GM12878 (cell line): ENCODE results near the gene TMSB4X. TPM values are rescaled to one million over a fixed set of nuclear protein-coding genes. Genes with fewer than 3 reads are reported as not detected.
A peak's percentile ranks its signal among the peaks of the same experiment; 100 is the strongest.

Experiments used
- ATAC-seq: fragments of 200-7000 bp; cut with Tn5 transposase; 3 replicates; pipeline ENCODE4 v1.9.1; 2020; ENCODE audit warnings: mild to moderate bottlenecking, moderate library complexity
- BruUV-seq: library from RNA; stranded (reverse); fragments of 400-500 nt; replicated peaks from 2 replicates; lab custom pipeline; 2021; lab: Mats Ljungman, UMichigan
- CTCF ChIA-PET: fragments of 300-600 bp; sonication (Branson Sonifier 250); formaldehyde crosslinking; extraction: SDS; loops from one replicate; lab custom pipeline; 2021; ENCODE audit warnings: inconsistent platforms; lab: Yijun Ruan, JAX
- POLR2A ChIA-PET: fragments of 350-600 bp; formaldehyde crosslinking; extraction: SDS; loops from one replicate; lab custom pipeline; 2021; ENCODE audit warnings: inconsistent platforms; lab: Charles Lee
- RAD21 ChIA-PET: fragments of 300-600 bp; sonication (Branson Sonifier 250); formaldehyde crosslinking; loops from one replicate; lab custom pipeline; 2023; ENCODE audit warnings: antibody characterized with exemption; ENCODE audit not compliant: unreplicated experiment; lab: Charles Lee
- SMC1A ChIA-PET: fragments of 300-600 bp; sonication (Branson Sonifier 250); formaldehyde crosslinking; loops from one replicate; lab custom pipeline; 2023; ENCODE audit not compliant: unreplicated experiment, uncharacterized antibody; lab: Charles Lee
- DNase-seq: peaks from one replicate; pipeline ENCODE4 v3.0.0-alpha.2; 2011; ENCODE audit warnings: low read depth, low spot score
- FAIRE-seq: peaks from 3 replicates; lab custom pipeline; 2011; peaks lifted over from hg19 to GRCh38; lab: Jason Lieb, UNC
- H2AFZ ChIP-seq: 2 replicates; pipeline ENCODE4 v1.6.0; 2011; ENCODE audit warnings: low read depth, low read length, control low read depth; ENCODE audit not compliant: control insufficient read depth
- H3K27ac ChIP-seq: 2 replicates; pipeline ENCODE4 v1.5.1; 2011; ENCODE audit warnings: control low read depth; ENCODE audit not compliant: control insufficient read depth, insufficient read depth
- H3K27me3 ChIP-seq, 2 experiments: replicated peaks in 1 of 2; 2 replicates each; pipeline versions ENCODE4 v1.6.0 to v1.6.1; 2011; ENCODE audit warnings: low read length in 1 of 2; ENCODE audit not compliant: control insufficient read depth in 2 of 2, insufficient read depth in 2 of 2
- H3K36me3 ChIP-seq, 2 experiments: 2 replicates each; pipeline ENCODE4 v1.5.1; 2011; ENCODE audit warnings: low read length in 1 of 2; ENCODE audit not compliant: control insufficient read depth in 2 of 2, insufficient read depth in 2 of 2
- H3K4me1 ChIP-seq: 2 replicates; pipeline ENCODE4 v1.6.1; 2011; ENCODE audit warnings: mild to moderate bottlenecking, low read length, moderate library complexity, mixed read lengths; ENCODE audit not compliant: control insufficient read depth, insufficient read depth
- H3K4me2 ChIP-seq: 2 replicates; pipeline ENCODE4 v1.6.0; 2011; ENCODE audit warnings: control low read depth; ENCODE audit not compliant: control insufficient read depth, insufficient read depth
- H3K4me3 ChIP-seq: fragments of 200-600 bp; sonication (generic); 2 replicates; pipeline ENCODE4 v1.5.1; 2016
- H3K79me2 ChIP-seq: 2 replicates; pipeline ENCODE4 v1.6.0; 2011; ENCODE audit warnings: low read length; ENCODE audit not compliant: control insufficient read depth, insufficient read depth
- H3K9ac ChIP-seq: 2 replicates; pipeline ENCODE4 v1.8.0; 2011; ENCODE audit warnings: low read length, control low read depth, mixed read lengths; ENCODE audit not compliant: control insufficient read depth, insufficient read depth
- H3K9me3 ChIP-seq: replicated peaks from 3 replicates; pipeline ENCODE4 v1.5.1; 2011; ENCODE audit warnings: mild to moderate bottlenecking, low read length; ENCODE audit not compliant: control insufficient read depth, insufficient read depth
- H4K20me1 ChIP-seq: 2 replicates; pipeline ENCODE4 v1.6.0; 2011; ENCODE audit not compliant: control insufficient read depth, insufficient read depth
- ATF7 ChIP-seq: fragments of 450-650 bp; IDR thresholded peaks from 2 replicates; pipeline ENCODE4 v1.6.1; 2016; ENCODE audit warnings: low read depth, mild to moderate bottlenecking
- IKZF2 ChIP-seq, 2 experiments: fragments of 450-650 bp; IDR thresholded peaks; 2 replicates each; pipeline ENCODE4 v1.6.1; 2017; ENCODE audit warnings: mild to moderate bottlenecking in 2 of 2, moderate library complexity in 2 of 2
- TCF3 ChIP-seq: IDR thresholded peaks from 2 replicates; pipeline ENCODE4 v1.6.1; 2012; ENCODE audit warnings: low read depth, mild to moderate bottlenecking, low read length, borderline replicate concordance; ENCODE audit not compliant: insufficient read depth
- WGBS: methylation state at CpG from one replicate; pipeline ENCODE4 v1.1.6; 2016; ENCODE audit warnings: low lambda C conversion rate; ENCODE audit not compliant: insufficient replicate concordance, insufficient coverage; ENCODE audit errors: missing lambda C conversion rate; 5-methylcytosine and 5-hydroxymethylcytosine counted together
- in situ Hi-C: fragments of 300-500 bp; cut with MboI; formaldehyde crosslinking; loops from 9 replicates; pipeline ENCODE4 v1.14.3; 2018; ENCODE audit warnings: mixed read lengths
- intact Hi-C: fragments of 100-400 bp; cut with micrococcal nuclease; formaldehyde crosslinking; loops from one replicate; pipeline ENCODE4 v1.14.2; 2022; ENCODE audit not compliant: unreplicated experiment
- polyA plus RNA-seq, 11 experiments: library from polyadenylated mRNA; depleted of rRNA in 4 of 11; unstranded in 6 of 11; stranded (reverse) in 5 of 11; fragments of >200 nt; fragmentation: Nextera tagmentation in 4 of 11; fragmentation: Illumina TruSeq in 1 of 11; extraction: Ambion mirVana in 4 of 11; extraction: Trizol in 1 of 11; gene quantifications; 1 replicate in 1 of 11; 2 replicates in 10 of 11; pipeline versions ENCODE4 v1.2.1 to v1.2.3, GENCODE V29; 2011 to 2016; ENCODE audit warnings: inconsistent platforms in 2 of 11, missing spikeins in 2 of 11, low read depth in 1 of 11
- total RNA-seq, 4 experiments: library from RNA; depleted of rRNA in 3 of 4; stranded (reverse); fragments of >200 nt in 3 of 4; fragmentation: Illumina TruSeq in 1 of 4; extraction: Trizol in 1 of 4; gene quantifications; 2 replicates each; pipeline versions ENCODE4 v1.2.1 to v1.2.3, GENCODE V29; 2013 to 2021
- TF ChIP-seq, protein P1 (sequence below): fragments of 450-650 bp; IDR thresholded peaks from 2 replicates; pipeline ENCODE4 v1.6.1; 2017; ENCODE audit warnings: mild to moderate bottlenecking
- TF ChIP-seq, protein P2 (sequence below): fragments of 450-650 bp; IDR thresholded peaks from 2 replicates; pipeline ENCODE4 v1.6.1; 2017; ENCODE audit warnings: mild to moderate bottlenecking, moderate library complexity
- TF ChIP-seq, protein P3 (sequence below): fragments of 450-650 bp; IDR thresholded peaks from 2 replicates; pipeline ENCODE4 v1.6.1; 2016; ENCODE audit warnings: mild to moderate bottlenecking
- TF ChIP-seq, protein P4 (sequence below): fragments of 450-650 bp; IDR thresholded peaks from 2 replicates; pipeline ENCODE4 v1.6.1; 2017; ENCODE audit warnings: borderline replicate concordance

Gene TMSB4X
- total and polyA plus RNA-seq, 10 of the 15 experiments (the other 5 are each of a cell fraction or from before 2014, with no cell fraction given): 13,924 to 37,234 (median 23,705) TPM

DNA sequence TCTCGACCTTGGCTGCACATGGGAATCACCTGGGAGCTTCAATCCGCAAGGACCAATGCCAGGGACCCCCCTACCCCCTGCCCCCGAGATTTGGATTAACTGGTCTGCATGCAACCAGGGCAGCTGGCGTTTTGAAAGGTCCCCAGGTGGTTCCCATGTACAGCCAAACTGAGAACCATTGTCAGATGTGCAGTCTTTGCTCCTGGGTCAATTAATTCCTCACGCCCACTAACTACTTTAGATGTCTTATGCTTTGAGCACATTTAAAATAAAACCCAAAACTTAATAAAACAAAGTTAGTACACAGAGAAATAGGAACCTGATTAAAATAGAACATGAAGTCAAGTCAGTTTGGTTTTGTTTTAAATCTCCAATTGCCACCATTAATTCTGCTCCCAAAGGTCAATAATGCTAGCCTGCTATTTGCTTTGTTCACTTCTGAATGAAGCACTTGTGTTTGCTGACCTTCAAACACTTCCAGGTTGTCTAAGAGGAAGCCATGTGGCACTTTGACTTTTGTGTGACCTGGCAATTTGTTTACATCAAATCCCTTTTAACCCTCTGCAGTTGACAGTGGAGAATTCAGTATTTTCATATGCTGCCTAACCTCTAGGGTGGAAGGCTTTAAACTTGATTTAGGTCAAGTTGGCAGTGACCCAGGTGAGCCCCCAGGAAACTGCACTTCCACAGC is 27.2 kb upstream of the TMSB4X start (continued):
- TF ChIP-seq, protein P1, sequence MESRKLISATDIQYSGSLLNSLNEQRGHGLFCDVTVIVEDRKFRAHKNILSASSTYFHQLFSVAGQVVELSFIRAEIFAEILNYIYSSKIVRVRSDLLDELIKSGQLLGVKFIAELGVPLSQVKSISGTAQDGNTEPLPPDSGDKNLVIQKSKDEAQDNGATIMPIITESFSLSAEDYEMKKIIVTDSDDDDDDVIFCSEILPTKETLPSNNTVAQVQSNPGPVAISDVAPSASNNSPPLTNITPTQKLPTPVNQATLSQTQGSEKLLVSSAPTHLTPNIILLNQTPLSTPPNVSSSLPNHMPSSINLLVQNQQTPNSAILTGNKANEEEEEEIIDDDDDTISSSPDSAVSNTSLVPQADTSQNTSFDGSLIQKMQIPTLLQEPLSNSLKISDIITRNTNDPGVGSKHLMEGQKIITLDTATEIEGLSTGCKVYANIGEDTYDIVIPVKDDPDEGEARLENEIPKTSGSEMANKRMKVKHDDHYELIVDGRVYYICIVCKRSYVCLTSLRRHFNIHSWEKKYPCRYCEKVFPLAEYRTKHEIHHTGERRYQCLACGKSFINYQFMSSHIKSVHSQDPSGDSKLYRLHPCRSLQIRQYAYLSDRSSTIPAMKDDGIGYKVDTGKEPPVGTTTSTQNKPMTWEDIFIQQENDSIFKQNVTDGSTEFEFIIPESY: 0 out of 2 replicates have a peak, but pooled peaks have one; percentile 11
- TF ChIP-seq, protein P2, sequence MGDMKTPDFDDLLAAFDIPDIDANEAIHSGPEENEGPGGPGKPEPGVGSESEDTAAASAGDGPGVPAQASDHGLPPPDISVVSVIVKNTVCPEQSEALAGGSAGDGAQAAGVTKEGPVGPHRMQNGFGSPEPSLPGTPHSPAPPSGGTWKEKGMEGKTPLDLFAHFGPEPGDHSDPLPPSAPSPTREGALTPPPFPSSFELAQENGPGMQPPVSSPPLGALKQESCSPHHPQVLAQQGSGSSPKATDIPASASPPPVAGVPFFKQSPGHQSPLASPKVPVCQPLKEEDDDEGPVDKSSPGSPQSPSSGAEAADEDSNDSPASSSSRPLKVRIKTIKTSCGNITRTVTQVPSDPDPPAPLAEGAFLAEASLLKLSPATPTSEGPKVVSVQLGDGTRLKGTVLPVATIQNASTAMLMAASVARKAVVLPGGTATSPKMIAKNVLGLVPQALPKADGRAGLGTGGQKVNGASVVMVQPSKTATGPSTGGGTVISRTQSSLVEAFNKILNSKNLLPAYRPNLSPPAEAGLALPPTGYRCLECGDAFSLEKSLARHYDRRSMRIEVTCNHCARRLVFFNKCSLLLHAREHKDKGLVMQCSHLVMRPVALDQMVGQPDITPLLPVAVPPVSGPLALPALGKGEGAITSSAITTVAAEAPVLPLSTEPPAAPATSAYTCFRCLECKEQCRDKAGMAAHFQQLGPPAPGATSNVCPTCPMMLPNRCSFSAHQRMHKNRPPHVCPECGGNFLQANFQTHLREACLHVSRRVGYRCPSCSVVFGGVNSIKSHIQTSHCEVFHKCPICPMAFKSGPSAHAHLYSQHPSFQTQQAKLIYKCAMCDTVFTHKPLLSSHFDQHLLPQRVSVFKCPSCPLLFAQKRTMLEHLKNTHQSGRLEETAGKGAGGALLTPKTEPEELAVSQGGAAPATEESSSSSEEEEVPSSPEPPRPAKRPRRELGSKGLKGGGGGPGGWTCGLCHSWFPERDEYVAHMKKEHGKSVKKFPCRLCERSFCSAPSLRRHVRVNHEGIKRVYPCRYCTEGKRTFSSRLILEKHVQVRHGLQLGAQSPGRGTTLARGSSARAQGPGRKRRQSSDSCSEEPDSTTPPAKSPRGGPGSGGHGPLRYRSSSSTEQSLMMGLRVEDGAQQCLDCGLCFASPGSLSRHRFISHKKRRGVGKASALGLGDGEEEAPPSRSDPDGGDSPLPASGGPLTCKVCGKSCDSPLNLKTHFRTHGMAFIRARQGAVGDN: peak; percentile 85

DNA sequence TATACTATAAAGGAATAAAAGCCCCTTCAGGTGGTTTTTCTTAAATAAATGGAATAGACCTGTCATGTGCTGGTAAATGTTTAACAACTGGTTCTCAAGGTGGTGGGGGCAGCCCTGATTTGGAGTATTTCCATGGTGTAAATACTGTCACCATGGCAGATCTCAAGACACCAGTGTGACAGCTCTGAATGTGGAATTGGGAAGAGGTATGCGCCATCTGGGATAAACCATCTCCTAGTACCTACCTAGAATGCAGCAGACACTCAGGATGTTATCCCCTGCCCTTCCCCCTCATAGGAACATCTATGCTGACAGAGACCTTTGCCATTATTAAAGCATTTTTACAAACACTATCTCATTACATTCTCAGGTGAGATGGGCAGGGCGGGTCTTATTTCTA is 26.4 kb upstream of the TMSB4X start:
- Histone ChIP-seq H3K36me3 (no peaks in the 10 kb centered on the region), H3K79me2 (peaks cover 32% of the 10 kb centered on the region), H3K9me3 (no peaks in the 10 kb centered on the region), H3K4me3 (no peak overlapping the region), H3K27ac (peak overlapping the region; percentile 97), H3K9ac (peak overlapping the region; percentile 43; the same call in 1 of the 2 replicates), H2AFZ (no peak overlapping the region), H3K4me1 (peaks cover 41% of the 10 kb centered on the region)
- ChIA-PET RAD21 (interaction anchor here (1.0 to 15.5 kb wide), 15 partner anchors 8 to 698 kb away, joined by 3 to 549 read pairs (median 15); partner anchors contain the start of genes FAM9C and TMSB4X), CTCF (interaction anchor here (1.1 to 7.7 kb wide), 9 partner anchors 23 to 542 kb away, joined by 3 to 312 read pairs (median 20); no protein-coding TSS in a partner anchor)
- 98% methylated on average over 2 of the region's 2 CpGs for WGBS
- ATAC-seq (peak; percentile 4), DNase-seq (no peak), FAIRE-seq (no peak)
- in situ Hi-C loops: loop anchor here (5.0 kb wide), 2 partner anchors 54 to 529 kb away; no protein-coding TSS in a partner anchor
- intact Hi-C loops: loop anchor here (5.0 to 10.0 kb wide), 3 partner anchors 136 to 716 kb away; no protein-coding TSS in a partner anchor
- TF ChIP-seq TCF3 (no peak), IKZF2 (IDR thresholded peaks at IDR 0.05) (peak in 1 of 2 experiments; percentile 51; a peak in 2 of 4 replicates), ATF7 (0 out of 2 replicates have a peak, but pooled peaks have one; percentile 25)
- TF ChIP-seq, protein P3, sequence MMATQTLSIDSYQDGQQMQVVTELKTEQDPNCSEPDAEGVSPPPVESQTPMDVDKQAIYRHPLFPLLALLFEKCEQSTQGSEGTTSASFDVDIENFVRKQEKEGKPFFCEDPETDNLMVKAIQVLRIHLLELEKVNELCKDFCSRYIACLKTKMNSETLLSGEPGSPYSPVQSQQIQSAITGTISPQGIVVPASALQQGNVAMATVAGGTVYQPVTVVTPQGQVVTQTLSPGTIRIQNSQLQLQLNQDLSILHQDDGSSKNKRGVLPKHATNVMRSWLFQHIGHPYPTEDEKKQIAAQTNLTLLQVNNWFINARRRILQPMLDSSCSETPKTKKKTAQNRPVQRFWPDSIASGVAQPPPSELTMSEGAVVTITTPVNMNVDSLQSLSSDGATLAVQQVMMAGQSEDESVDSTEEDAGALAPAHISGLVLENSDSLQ: 0 out of 2 replicates have a peak, but pooled peaks have one; percentile 19
- TF ChIP-seq, protein P4, sequence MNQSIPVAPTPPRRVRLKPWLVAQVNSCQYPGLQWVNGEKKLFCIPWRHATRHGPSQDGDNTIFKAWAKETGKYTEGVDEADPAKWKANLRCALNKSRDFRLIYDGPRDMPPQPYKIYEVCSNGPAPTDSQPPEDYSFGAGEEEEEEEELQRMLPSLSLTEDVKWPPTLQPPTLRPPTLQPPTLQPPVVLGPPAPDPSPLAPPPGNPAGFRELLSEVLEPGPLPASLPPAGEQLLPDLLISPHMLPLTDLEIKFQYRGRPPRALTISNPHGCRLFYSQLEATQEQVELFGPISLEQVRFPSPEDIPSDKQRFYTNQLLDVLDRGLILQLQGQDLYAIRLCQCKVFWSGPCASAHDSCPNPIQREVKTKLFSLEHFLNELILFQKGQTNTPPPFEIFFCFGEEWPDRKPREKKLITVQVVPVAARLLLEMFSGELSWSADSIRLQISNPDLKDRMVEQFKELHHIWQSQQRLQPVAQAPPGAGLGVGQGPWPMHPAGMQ: no peak
- TF ChIP-seq, all 136 proteins: peak for 3
- Histone ChIP-seq H3K27me3 (no peaks in the 10 kb centered on the region), H3K4me2 (peak overlapping the region; percentile 38; the same call in 1 of the 2 replicates), H4K20me1 (no peaks in the 10 kb centered on the region)
- ChIA-PET POLR2A (interaction anchor here (1.0 to 7.2 kb wide), 15 partner anchors 10 to 308 kb away, joined by 3 to 63 read pairs (median 8); partner anchors contain the start of gene TMSB4X), SMC1A (interaction anchor here (0.9 to 18.8 kb wide), 15 partner anchors 10 to 542 kb away, joined by 3 to 632 read pairs (median 35); partner anchors contain the start of gene TMSB4X)
- BruUV-seq: no TSS peak
